ENCODE data around the gene SOWAHA.

Gene SOWAHA

GRCh38 chr5:132782101-132782500 lies 31.0 kb upstream of the SOWAHA start:
- no peak overlapping the region for H3K4me3 ChIP-seq (replicated peaks; ENCODE audit: low read depth, low read length)
- DNase-seq (ENCODE audit: low read depth) = peak; percentile 50
- no peak for TF ChIP-seq CTCF (IDR thresholded peaks at IDR 0.05; ENCODE audit: low read length, missing control alignments)

- no peak for TF ChIP-seq CTCF (IDR thresholded peaks at IDR 0.05; ENCODE audit: low read length, missing control alignments)
Observed at GRCh38 chr5:132785365-132785764, 27.7 kb upstream of the SOWAHA start.

GRCh38 chr5:132785864-132786263 lies 27.2 kb upstream of the SOWAHA start:
- no peak for DNase-seq (ENCODE audit: low read depth)
- no peak overlapping the region for H3K4me3 ChIP-seq (replicated peaks; ENCODE audit: low read depth, low read length)
- no peak for TF ChIP-seq CTCF (IDR thresholded peaks at IDR 0.05; ENCODE audit: low read length, missing control alignments)

More at GRCh38 chr5:132785365-132785764, 27.7 kb upstream of the SOWAHA start:
- no peak for DNase-seq (ENCODE audit: low read depth)
- no peak overlapping the region for H3K4me3 ChIP-seq (replicated peaks; ENCODE audit: low read depth, low read length)

- DNase-seq (ENCODE audit: low read depth) = no peak
- H3K4me3 ChIP-seq (replicated peaks; ENCODE audit: low read depth, low read length) = no peak overlapping the region
- TF ChIP-seq CTCF (IDR thresholded peaks at IDR 0.05; ENCODE audit: low read length, missing control alignments) = no peak
Observed at GRCh38 chr5:132787076-132787475, 26.0 kb upstream of the SOWAHA start.

GRCh38 chr5:132788508-132788907 lies 24.6 kb upstream of the SOWAHA start:
- no peak overlapping the region for H3K4me3 ChIP-seq (replicated peaks; ENCODE audit: low read depth, low read length)
- no peak for DNase-seq (ENCODE audit: low read depth)
- TF ChIP-seq CTCF (IDR thresholded peaks at IDR 0.05; ENCODE audit: low read length, missing control alignments) = no peak

GRCh38 chr5:132788990-132789886 lies 23.9 kb upstream of the SOWAHA start:
- no peak for DNase-seq (ENCODE audit: low read depth)
- TF ChIP-seq CTCF (IDR thresholded peaks at IDR 0.05; ENCODE audit: low read length, missing control alignments) = no peak
- no peak overlapping the region for H3K4me3 ChIP-seq (replicated peaks; ENCODE audit: low read depth, low read length)
